Left renal cortex interstitium (tissue), 4 donors: ENCODE data around the gene ITSN1. TPM values are rescaled to one million over a fixed set of nuclear protein-coding genes. Genes with fewer than 3 reads are reported as not detected.
"Not testable (repeated sequence)": the region's sequence is repeated elsewhere in the genome, so short reads cannot be mapped to it uniquely, and the experiment has no call there.

Experiments
- DNase-seq, 4 donors: peaks; one replicate each; pipeline ENCODE4 v3.0.0-alpha.2; 2013; ENCODE audit warnings: low read depth in 4 of 4, low spot score in 2 of 4, missing footprints in 1 of 4
- polyA plus RNA-seq, 4 donors: library from polyadenylated mRNA; unstranded; fragments of 120-200 nt; gene quantifications; one replicate each; pipeline ENCODE4 v1.2.1, GENCODE V29; 2013; ENCODE audit not compliant: insufficient read length in 4 of 4

Gene ITSN1
- polyA plus RNA-seq, 4 donors = 36.8 to 57.2 (median 46.8) TPM

DNA sequence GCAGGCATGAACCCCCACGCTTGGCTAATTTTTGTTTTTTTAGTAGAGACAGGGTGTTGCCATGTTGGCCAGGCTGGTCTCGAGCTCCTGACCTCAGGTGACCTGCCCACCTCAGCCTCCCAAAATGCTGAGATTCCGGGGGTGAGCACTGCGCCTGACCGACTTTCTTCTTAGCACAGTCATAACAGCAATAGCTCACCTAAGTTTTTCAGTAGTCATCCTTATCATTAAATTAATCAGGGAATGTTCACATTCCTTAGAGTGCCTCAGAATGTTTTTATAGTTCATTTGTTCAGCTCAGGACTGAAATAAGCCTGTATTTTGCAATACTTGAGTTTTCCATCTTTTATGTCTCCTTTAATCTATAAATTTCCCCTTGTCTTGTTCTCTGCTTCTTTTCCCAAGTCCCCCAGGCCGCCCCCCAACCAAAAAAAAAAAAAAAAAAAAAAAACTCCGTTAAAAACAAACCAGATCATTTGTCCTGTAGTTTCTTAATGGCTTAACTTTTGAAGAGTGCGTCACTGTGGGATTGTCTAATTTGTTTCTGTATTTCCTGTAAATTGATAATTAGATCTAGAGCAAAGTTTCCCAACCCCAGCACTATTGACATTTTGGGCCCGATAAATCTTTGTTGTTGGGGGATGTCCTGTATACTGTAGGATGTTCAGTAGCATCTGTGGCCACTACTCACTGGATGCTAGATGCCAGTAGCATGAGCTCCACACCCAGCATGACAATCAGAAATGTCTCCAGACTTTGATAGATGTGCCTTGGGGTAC, 120.7 kb downstream of the ITSN1 start:
- DNase-seq = no peak

DNA sequence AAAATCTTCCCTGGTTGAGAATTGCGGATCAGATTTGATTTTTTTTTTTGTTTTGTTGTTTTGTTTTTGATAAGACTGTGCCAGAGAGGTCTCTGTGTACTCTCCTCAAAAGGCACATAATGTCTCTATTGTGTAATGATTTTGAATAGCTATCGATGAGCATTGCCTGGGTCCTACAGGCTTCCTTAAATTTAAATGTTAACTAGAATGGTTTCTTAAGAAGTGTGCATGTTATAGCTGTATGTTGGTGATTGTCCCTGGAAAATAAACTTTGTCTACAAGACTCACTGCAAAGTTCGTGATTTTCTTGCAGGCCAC, 121.2 kb downstream of the ITSN1 start:
- DNase-seq = no peak

DNA sequence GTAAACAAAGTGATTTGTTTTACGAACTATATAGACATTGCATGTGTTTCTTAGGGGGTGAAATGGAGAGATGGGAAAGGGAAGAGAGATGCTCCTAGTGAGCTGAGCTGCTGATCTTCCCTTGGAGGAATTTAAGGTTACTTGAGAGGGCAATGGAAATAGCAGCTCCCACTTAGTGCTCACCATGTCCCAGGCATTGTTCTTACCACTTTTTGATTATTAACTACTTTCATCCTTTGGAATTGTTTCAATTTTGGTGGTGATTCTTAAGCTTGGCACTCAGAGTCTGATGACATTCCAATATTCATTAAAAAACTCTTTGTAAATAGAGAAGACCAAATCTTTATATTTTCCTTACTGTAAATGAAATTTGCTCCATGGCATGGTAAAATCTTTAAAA, 124.9 kb downstream of the ITSN1 start:
- no peak for DNase-seq

DNA sequence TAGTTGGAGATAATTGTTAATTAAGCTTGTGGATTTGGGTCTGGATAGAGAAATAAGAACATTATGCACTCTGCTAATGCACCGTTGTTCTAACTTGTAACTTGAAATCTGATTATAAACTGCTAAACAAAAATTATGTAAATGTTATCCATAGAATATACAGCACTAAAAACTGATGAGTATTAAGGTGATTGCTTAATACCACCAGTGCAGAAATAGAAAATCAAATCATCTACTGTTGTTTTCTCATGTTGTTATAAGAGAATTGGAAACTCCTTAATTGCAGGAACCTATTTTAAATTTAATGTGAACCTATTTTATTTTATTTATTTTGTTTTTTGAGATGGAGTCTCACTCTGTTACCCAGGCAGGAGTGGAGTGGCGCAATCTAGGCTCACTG, 125.7 kb downstream of the ITSN1 start:
- no peak for DNase-seq

DNA sequence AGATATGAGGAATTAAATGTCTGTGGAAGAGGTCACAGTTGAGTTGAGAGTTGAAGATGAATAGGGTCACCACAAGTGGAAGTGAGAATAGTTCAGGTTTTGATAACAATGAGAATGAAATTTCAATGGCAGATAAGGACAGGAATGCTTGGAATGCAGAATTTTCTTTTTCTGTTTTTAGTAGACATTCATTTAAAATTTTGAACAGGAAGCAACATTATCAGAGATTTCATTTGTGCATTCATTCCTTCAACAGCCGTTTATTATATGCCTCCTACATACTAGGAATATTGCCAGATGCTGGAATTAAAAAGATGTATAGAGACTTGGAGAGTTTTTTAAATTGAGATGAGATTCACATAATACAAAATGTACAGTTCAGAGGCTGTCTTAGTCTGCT, 126.8 kb downstream of the ITSN1 start:
- no peak for DNase-seq

DNA sequence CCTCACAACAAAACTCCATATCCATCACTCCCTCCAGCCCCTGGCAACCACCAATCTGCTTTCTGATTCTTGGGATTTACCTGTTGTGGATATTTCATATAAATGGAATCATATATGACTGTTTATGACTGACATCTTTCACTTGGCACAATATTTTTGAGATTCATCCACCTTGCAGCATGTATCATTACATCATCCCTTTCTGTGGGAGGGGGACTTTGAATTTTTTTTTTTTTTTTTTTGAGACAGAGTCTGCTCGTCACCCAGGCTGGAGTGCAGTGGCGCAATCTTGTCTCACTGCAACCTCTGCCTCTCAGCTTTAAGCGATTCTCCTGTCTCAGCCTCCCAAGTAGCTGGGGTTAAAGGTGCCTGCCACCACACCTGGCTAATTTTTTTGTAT, 128.2 kb downstream of the ITSN1 start:
- DNase-seq = no peak

DNA sequence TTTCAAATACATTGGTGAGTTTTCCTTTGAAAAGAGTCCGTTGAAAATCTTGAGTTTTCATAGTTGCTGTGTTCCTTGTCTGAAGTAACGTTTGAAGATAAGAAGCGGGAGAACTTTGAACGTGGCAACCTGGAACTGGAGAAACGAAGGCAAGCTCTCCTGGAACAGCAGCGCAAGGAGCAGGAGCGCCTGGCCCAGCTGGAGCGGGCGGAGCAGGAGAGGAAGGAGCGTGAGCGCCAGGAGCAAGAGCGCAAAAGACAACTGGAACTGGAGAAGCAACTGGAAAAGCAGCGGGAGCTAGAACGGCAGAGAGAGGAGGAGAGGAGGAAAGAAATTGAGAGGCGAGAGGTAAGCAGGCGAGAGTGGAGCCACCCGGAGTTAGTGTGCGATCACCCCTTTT, 129.7 kb downstream of the ITSN1 start:
- no peak for DNase-seq

DNA sequence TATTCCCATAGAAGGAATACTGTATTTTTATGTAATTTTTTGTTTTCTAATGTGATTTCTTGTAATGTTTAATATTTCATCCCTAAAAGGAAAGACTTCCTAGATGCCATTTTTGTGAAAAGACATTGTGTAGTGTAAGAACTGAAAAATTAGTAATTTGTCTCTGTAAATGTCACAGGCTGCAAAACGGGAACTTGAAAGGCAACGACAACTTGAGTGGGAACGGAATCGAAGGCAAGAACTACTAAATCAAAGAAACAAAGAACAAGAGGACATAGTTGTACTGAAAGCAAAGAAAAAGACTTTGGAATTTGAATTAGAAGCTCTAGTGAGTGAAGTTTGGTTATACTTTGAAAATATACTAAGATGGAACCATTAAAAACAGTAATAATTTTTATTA, 132.2 kb downstream of the ITSN1 start:
- DNase-seq = no peak

DNA sequence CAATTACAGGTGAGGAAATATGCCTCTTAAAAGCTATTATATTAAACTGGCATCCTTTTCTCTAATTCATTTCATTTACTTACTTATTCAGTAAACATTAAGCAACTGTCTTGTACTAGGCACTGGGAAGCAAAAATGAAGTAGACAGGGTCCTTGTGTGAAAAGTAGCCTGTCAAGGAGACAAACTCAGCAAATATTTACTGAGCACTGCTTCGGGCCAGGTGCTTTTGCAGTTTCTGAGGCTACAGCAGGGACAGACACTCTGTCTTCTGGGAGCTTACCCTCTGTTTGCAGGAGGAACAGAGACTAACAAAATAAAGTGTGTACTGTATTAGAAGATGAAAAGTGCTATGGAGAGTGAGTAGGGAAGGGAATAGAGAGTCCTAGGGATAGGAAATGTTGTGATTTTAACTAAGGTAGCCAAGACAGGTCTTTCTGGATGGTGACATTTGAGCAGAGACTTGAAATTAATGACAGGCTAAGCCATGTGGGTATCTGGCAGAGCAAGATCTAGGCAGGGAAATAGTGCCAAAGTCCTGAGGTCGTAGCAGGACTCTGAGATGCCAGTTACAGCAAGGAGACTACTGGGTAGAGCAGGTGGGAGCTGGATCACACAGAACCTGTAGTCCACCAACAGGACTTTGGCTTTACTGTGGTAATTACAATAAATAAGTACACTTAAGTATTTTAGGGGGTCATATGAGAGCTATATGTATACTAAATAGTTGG, 133.0 kb downstream of the ITSN1 start:
- no peak for DNase-seq

DNA sequence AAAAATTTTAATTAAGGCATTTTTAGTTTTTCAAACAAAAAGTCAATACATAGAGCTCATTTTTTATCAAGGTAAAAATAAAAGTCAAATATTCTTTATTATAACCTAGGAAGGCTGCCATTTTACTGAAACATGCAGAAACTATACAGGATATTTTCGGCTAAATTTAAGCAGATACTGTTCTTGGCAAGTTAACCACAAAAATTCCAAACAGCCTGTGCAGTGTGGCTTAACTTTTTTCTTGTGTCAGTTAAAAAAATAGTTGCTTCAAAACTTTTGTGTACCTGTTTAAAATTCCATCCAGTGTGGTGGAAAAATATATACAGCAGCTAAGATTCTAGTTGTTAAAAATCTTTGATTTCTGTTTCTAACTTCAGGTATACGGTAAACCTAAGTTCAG, 138.3 kb downstream of the ITSN1 start:
- DNase-seq = no peak

DNA sequence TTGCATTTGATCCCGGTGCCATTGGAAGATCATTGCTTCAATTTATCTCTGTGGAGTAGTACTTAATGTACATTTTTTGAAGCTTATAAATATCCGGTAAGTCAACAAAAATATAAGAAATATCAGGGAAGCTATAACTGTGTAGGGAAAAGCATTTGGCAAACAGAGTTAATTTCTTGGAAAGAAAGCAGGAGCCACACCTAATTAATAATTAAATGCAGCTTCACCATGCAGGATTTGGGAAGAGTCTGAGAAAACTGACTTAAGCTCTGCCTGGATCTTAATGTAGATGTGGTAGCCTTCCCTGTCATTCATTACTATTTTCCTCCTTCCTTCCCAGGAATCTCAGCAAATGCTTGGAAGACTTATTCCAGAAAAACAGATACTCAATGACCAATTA, 138.8 kb downstream of the ITSN1 start:
- DNase-seq = no peak

DNA sequence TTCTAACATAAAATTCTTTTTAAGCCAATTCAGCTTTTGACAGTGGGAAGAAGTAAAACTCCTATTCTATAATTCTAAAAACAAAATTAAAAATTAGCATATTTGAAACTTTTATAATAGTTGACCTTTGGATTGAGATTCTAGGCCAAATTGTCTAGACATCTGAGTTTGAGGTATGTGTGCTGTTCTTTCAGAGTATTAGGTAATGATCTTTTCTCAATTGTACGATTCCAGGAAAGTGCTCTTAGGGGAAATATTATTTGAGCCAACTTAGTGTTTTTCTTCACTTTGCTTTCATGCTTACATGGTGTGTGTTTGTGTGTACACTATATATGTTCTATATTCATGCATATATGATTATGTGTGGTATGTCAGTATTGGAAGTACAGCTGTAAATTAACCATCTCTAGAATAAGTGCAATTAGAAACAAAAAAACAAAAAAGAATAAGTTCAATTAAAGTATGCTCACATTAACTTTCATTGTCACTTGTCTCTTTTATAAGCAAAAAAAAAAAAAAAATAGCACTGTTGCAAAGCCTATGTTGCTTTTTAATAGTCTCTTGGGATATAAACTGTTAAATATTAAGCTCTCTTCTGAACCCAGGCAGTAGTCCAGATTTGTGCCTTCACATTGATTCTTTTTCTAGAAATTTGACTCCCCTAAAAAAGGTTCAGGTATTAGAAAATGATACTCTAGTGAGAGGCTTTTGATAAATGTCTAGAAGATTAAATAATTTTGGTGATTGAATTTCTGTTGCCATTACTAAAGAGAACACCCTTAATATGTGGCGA, 141.1 kb downstream of the ITSN1 start:
- DNase-seq = no peak

DNA sequence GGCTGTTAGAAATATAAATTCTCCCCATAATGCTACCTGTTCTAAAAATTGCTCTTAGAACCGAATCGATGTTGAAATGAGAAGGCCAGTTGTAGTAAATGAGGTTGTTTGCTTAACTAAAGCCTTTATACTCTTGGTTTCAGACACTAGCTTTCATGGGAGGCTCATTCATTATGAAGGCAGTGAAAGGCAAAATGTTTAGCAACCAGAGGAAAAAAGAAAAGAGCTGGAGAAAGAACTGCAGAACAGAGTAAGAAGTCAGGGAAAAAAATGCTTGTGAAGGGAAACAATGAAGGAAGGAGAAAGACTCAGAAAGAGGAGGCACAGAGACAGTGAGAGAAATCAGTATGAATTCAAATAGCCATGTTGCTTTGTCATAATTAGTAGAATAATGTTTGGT, 145.1 kb downstream of the ITSN1 start:
- DNase-seq = no peak

DNA sequence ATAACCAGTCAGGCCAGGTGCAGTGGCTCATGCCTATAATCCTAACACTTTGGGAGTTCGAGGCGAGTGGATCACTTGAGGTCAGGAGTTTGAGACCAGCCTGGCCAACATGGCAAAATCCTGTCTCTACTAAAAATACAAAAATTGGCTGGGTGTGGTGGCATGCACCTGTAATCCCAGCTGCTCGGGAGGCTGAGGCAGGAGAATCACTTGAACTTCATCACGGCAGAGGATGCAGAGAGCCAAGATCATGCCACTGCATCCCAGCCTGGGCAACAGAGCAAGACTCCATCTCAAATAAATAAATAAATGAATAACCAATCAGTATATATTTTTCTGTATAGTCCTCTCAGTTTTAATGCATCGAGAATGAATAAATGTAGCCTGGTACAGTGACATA, 146.1 kb downstream of the ITSN1 start:
- not testable (repeated sequence) for DNase-seq

DNA sequence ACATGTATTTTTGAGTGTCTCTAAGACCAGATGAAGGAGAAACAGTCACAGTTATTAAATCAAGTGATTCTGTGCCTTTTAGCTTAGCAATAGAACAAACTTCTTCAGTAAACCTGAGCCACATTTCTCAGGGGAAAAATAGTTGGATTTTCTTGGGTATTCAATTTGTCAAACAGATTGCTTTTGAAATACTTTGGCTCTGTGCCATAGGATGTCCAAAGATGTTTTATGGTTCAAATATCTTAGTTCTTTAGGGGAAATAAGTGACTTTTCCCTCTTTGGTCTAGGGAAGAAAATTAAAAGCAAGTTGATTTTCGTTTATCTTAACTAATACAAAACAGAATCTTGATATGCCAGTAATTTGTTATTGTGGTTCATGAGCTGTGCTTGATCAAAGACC, 147.4 kb downstream of the ITSN1 start:
- no peak for DNase-seq

DNA sequence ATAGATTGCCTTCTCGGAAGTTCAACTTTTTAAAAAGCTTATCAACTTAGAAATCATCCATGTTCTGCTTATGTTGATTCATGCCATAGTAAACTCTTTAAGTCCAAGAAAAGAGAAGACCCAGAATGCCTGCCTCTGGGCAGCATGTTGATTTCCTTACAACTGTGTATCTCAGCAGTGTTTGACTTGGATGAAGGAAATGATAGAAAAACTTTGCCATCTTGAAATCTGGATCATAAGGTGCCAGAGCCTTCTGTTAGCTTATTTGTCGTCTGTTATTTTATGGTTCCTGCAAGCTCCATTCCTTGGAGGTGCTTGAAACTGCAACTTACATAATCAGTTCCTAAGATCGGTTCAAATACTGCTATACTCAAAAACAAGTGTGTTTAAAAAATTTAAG, 148.8 kb downstream of the ITSN1 start:
- no peak for DNase-seq

DNA sequence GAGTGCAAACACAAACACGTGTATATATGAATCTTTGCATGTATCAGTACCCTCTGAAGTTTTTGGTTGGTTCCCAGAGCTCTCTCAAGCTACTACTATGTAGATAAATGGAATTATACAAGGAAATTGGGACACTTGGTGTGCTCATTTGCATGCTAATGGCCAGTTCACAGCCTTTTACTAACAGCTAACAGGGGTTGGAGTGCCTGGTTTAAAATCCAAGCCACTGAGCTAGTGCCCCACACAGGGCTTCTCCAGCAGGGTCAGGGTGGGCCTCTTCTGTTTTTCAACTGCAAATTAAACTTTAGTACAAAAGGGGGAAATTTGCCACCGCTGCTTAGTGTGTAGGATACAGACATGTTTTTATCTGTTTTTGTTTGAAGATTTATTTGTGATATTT, 152.3 kb downstream of the ITSN1 start:
- no peak for DNase-seq

DNA sequence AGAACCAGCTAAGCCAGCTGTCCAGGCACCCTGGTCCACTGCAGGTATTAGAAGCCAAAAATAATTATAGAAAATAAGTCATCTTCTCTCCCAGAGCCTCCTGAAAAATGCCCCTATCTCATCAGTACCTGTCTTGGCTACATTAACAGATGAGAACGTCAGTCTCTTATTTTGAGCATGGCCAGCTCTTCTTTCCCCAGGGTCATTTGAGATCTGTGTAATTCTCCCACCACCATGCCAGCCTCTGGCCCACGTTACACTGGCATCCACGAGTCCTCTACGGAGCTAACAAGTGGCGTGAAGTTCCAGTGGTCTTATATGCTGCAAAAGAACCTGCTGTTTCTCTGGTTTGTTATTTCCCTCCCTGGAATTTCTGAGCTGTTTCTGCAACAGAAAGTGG, 155.3 kb downstream of the ITSN1 start:
- no peak for DNase-seq

DNA sequence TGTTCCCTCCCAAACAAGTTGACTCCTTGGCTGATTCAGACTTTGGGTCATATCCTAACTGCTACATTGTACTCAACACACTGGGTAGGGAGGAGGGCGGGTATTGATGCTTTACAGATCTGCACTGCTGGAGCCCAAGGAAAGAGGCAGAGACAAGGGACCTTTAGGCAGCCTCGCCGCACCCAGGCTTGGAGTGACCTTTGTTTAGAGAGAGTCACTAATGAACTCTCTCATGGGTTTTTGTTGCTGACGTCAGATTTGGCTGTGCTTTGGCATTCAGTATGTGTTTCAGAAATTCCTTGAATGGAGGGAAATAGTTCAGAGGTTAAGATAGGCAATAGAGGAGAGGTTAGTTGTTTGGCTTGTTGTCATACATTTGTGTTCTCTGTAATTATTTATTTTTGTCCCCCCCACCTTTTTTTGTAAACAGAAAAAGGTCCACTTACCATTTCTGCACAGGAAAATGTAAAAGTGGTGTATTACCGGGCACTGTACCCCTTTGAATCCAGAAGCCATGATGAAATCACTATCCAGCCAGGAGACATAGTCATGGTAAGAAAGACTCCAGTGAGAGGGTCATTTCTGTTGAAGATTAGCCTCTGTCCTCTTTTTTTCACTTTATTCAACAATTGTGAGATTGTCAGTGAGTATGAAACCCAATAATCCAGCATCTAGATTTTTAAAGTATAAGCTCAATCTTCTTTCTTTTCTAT, 157.2 kb downstream of the ITSN1 start:
- no peak for DNase-seq

DNA sequence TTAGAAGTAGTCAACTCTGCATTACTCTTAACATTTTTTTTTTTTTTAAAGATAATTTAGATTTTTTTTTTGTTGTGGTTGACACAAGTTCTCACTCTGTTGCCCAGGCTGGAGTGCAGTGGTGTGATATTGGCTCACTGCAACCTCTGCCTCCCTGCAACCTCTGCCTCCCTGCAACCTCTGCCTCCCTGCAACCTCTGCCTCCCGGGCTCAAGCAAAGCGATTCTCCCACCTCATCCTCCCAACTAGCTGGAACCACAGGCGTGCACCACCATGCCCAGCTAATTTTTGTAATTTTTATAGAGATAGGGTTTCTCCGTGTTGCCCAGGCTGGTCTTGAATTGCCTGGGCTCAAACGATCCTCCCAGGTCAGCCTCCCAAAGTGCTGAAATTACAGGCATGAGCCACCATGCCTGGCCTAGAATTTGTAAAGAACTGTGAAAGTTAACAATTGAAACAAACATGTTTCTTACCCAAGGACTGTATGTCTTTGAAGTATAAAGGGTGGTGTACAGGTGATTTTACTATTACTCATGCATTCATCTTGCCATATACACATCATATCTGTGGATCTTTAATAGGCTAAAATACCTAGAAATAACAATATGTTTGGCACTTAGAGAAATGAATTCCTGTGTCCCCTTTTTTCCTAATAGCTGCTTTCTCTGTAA, 158.6 kb downstream of the ITSN1 start:
- no peak for DNase-seq
